Thyroid gland (tissue), 4 donors: ENCODE measurements around the gene ADAM22. TPM values are rescaled to one million over a fixed set of nuclear protein-coding genes. Genes with fewer than 3 reads are reported as not detected.

Source experiments
- DNase-seq, 2 donors: peaks; one replicate each; pipeline ENCODE4 v3.0.0-alpha.2; 2019
- H3K27ac ChIP-seq, 3 donors: fragments of 200-600 bp; sonication (generic); 1 replicate in 2 of 3; 2 replicates in 1 of 3; pipeline ENCODE4 v1.5.1; 2016 to 2019; ENCODE audit warnings: mild to moderate bottlenecking in 1 of 3, moderate library complexity in 1 of 3
- H3K27me3 ChIP-seq: fragments of 200-600 bp; sonication (generic); one replicate; pipeline ENCODE4 v1.5.1; 2019
- H3K36me3 ChIP-seq, 2 donors: fragments of 200-600 bp; sonication (generic); one replicate each; pipeline ENCODE4 v1.5.1; 2016 to 2019
- H3K4me1 ChIP-seq, 2 donors: fragments of 200-600 bp; sonication (generic); one replicate each; pipeline ENCODE4 v1.5.1; 2017 to 2019
- H3K4me3 ChIP-seq, 3 donors: fragments of 200-600 bp; sonication (generic); replicated peaks in 1 of 3; 1 replicate in 2 of 3; 2 replicates in 1 of 3; pipeline ENCODE4 v1.5.1; 2016; ENCODE audit warnings: mild to moderate bottlenecking in 1 of 3
- H3K9me3 ChIP-seq: fragments of 200-600 bp; sonication (generic); one replicate; pipeline ENCODE4 v1.5.1; 2017
- POLR2A ChIP-seq, 2 donors: fragments of 450-650 bp; IDR thresholded peaks; one replicate each; pipeline ENCODE4 v1.6.1; 2017; ENCODE audit warnings: antibody characterized with exemption in 2 of 2, mild to moderate bottlenecking in 2 of 2, moderate library complexity in 1 of 2
- WGBS, 2 donors: methylation state at CpG; one replicate each; pipeline ENCODE4 v1.1.5; 2017; 5-methylcytosine and 5-hydroxymethylcytosine counted together
- intact Hi-C: fragments of 100-400 bp; cut with DNase I; formaldehyde crosslinking; loops from one replicate; pipeline ENCODE4 v1.15.1; 2023
- total RNA-seq, 4 donors: library from RNA; depleted of rRNA; stranded (reverse); fragments of >200 nt; gene quantifications; one replicate each; pipeline ENCODE4 v1.2.3, GENCODE V29; 2016
- TF ChIP-seq, protein P1 (sequence below), 6 experiments: fragments of 200-600 bp in 3 of 6; fragments of 450-650 bp in 3 of 6; sonication (generic) in 3 of 6; IDR thresholded peaks; one replicate each; pipeline ENCODE4 v1.5.1; 2016 to 2019; ENCODE audit warnings: antibody characterized with exemption in 6 of 6, mild to moderate bottlenecking in 2 of 6, inconsistent platforms in 1 of 6, moderate library complexity in 1 of 6

The ADAM22 gene
- total RNA-seq, 4 donors from 2014 or later, result 13.0 to 25.0 (median 17.1) TPM

DNA sequence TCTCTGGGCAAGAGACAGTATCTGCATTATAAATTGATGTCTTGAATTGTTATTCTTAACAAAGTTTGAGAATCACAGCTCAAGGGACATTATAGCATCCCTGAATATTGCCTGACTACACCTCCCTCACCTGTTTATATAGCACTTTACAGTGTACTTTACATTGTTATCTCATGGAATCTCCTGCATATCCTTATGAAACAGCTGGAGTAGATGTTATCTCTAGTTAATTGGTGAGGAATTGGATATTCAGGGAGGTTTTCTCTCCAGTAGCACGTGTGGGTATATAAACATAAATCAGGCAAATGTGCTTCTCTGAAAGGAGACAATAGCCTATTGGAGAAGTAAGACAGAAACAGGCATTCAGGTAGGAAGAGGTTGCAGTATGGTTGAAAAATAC is 168.6 kb downstream of the ADAM22 start:
- H3K9me3 ChIP-seq, result no peaks in the 10 kb centered on the region
- 50 to 56% methylated on average over 1 of the region's 1 CpG for WGBS, 2 donors
- H3K4me3 ChIP-seq, result no peak overlapping the region
- no peaks in the 10 kb centered on the region for H3K27me3 ChIP-seq
- intact Hi-C loops, result no loop called here
- no peak for DNase-seq
- no peaks in the 10 kb centered on the region for H3K36me3 ChIP-seq
- no peaks in the 10 kb centered on the region for H3K4me1 ChIP-seq
- TF ChIP-seq POLR2A (IDR thresholded peaks at IDR 0.05), result no peak
- TF ChIP-seq, protein P1, sequence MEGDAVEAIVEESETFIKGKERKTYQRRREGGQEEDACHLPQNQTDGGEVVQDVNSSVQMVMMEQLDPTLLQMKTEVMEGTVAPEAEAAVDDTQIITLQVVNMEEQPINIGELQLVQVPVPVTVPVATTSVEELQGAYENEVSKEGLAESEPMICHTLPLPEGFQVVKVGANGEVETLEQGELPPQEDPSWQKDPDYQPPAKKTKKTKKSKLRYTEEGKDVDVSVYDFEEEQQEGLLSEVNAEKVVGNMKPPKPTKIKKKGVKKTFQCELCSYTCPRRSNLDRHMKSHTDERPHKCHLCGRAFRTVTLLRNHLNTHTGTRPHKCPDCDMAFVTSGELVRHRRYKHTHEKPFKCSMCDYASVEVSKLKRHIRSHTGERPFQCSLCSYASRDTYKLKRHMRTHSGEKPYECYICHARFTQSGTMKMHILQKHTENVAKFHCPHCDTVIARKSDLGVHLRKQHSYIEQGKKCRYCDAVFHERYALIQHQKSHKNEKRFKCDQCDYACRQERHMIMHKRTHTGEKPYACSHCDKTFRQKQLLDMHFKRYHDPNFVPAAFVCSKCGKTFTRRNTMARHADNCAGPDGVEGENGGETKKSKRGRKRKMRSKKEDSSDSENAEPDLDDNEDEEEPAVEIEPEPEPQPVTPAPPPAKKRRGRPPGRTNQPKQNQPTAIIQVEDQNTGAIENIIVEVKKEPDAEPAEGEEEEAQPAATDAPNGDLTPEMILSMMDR (IDR thresholded peaks at IDR 0.05), result no peak
- no peak overlapping the region for H3K27ac ChIP-seq

- WGBS, 2 donors, result 73 to 81% methylated on average over 2 of the region's 2 CpGs
- no peaks in the 10 kb centered on the region for H3K36me3 ChIP-seq
- H3K4me1 ChIP-seq, result no peaks in the 10 kb centered on the region
- TF ChIP-seq, protein P1 (IDR thresholded peaks at IDR 0.05), result no peak
- no peak for TF ChIP-seq POLR2A (IDR thresholded peaks at IDR 0.05)
- no peaks in the 10 kb centered on the region for H3K9me3 ChIP-seq
- H3K27me3 ChIP-seq, result no peaks in the 10 kb centered on the region
- no peak for DNase-seq
- H3K4me3 ChIP-seq, result no peak overlapping the region
- H3K27ac ChIP-seq, result no peak overlapping the region
- intact Hi-C loops, result no loop called here
These were observed 170.7 kb downstream of the ADAM22 start for GRCh38 chr7:88104732-88105131.

DNA sequence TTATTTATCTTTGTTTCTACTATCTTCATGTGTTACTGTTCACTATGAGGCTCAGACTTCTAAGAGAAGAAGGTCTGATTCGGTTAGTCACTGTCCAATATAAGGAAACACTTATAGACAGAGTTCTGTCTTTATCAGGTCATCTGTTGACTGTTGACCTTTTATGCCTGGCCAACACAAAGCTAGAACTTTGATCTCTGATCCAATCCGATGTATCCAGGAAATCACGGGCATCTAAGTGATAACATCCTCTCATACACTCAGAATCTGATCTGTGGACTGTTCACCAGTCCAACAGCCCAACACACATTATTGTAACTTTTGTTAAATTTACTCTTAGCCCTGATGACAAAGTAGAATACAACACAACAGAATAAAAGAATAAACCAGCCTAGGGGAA is 171.2 kb downstream of the ADAM22 start:
- TF ChIP-seq POLR2A (IDR thresholded peaks at IDR 0.05), result no peak
- TF ChIP-seq, protein P1 (IDR thresholded peaks at IDR 0.05), result no peak
- WGBS, 2 donors, result 83 to 86% methylated on average over 3 of the region's 3 CpGs

GRCh38 chr7:88106434-88106833 is 172.4 kb downstream of the ADAM22 start:
- H3K27ac ChIP-seq, result no peak overlapping the region
- intact Hi-C loops, result no loop called here
- TF ChIP-seq, protein P1 (IDR thresholded peaks at IDR 0.05), result no peak
- TF ChIP-seq POLR2A (IDR thresholded peaks at IDR 0.05), result no peak
- H3K4me3 ChIP-seq, result no peak overlapping the region
- H3K4me1 ChIP-seq, result no peaks in the 10 kb centered on the region
- H3K36me3 ChIP-seq, result no peaks in the 10 kb centered on the region
- no peaks in the 10 kb centered on the region for H3K27me3 ChIP-seq
- no peaks in the 10 kb centered on the region for H3K9me3 ChIP-seq
- DNase-seq, result no peak
- WGBS, 2 donors, result 84 to 86% methylated on average over 4 of the region's 4 CpGs

More for the DNA sequence above, 171.2 kb downstream of the ADAM22 start:
- Histone ChIP-seq H3K27me3 (no peaks in the 10 kb centered on the region), H3K36me3 (no peaks in the 10 kb centered on the region), H3K4me3 (no peak overlapping the region), H3K27ac (no peak overlapping the region), H3K4me1 (no peaks in the 10 kb centered on the region), H3K9me3 (no peaks in the 10 kb centered on the region)
- DNase-seq, result no peak
- intact Hi-C loops, result no loop called here

GRCh38 chr7:88109612-88110011 is 175.6 kb downstream of the ADAM22 start:
- intact Hi-C loops, result no loop called here
- WGBS, 2 donors, result 58 to 66% methylated on average over 3 of the region's 3 CpGs
- no peaks in the 10 kb centered on the region for H3K27me3 ChIP-seq
- no peaks in the 10 kb centered on the region for H3K4me1 ChIP-seq
- H3K9me3 ChIP-seq, result no peaks in the 10 kb centered on the region
- no peak overlapping the region for H3K4me3 ChIP-seq
- no peaks in the 10 kb centered on the region for H3K36me3 ChIP-seq
- H3K27ac ChIP-seq, result no peak overlapping the region
- no peak for TF ChIP-seq POLR2A (IDR thresholded peaks at IDR 0.05)
- TF ChIP-seq, protein P1 (IDR thresholded peaks at IDR 0.05), result no peak
- DNase-seq, result peak; percentile 12 to 20
